Choroid plexus epithelial cell (primary cell): ENCODE measurements around the gene HIVEP2.

Experiments used
- DNase-seq: peaks from one replicate; pipeline ENCODE4 v3.0.0-alpha.2; 2010; ENCODE audit warnings: low read depth
- H3K4me3 ChIP-seq: 2 replicates; pipeline ENCODE4 v1.5.1; 2011; ENCODE audit warnings: low read depth, mild to moderate bottlenecking, control low read depth, low read length, moderate library complexity
- CTCF ChIP-seq: conservative IDR thresholded peaks from 2 replicates; pipeline ENCODE4 v1.5.1; 2011; ENCODE audit warnings: low read depth, mild to moderate bottlenecking, control low read depth, inconsistent platforms, low read length, moderate library complexity

Gene HIVEP2

GRCh38 chr6:142884214-142885035 lies 60.6 kb downstream of the HIVEP2 start:
- no peak for TF ChIP-seq CTCF
- no peak for DNase-seq
- peak overlapping the region; percentile 53 for H3K4me3 ChIP-seq

- no peak for TF ChIP-seq CTCF
- no peak overlapping the region for H3K4me3 ChIP-seq
- peak; percentile 57 for DNase-seq
Measured at GRCh38 chr6:142883011-142883410, 62.0 kb downstream of the HIVEP2 start.

GRCh38 chr6:142881761-142882160 lies 63.2 kb downstream of the HIVEP2 start:
- no peak for DNase-seq
- no peak for TF ChIP-seq CTCF
- no peak overlapping the region for H3K4me3 ChIP-seq

GRCh38 chr6:142881290-142881689 lies 63.7 kb downstream of the HIVEP2 start:
- no peak overlapping the region for H3K4me3 ChIP-seq
- DNase-seq = peak; percentile 55
- TF ChIP-seq CTCF = no peak

- no peak for TF ChIP-seq CTCF
- no peak for DNase-seq
- no peak overlapping the region for H3K4me3 ChIP-seq
Measured at GRCh38 chr6:142880201-142880600, 64.8 kb downstream of the HIVEP2 start.

- no peak overlapping the region for H3K4me3 ChIP-seq
- no peak for DNase-seq
- TF ChIP-seq CTCF = no peak
Measured at GRCh38 chr6:142879527-142879926, 65.4 kb downstream of the HIVEP2 start.

GRCh38 chr6:142879076-142879475 lies 65.9 kb downstream of the HIVEP2 start:
- no peak overlapping the region for H3K4me3 ChIP-seq
- no peak for DNase-seq
- TF ChIP-seq CTCF = no peak
